Activated T-helper 2 cell treated with anti-CD3 and anti-CD28 coated beads, Interferon-gamma antibody, Interleukin-2, Interleukin-4, amounts not matched to agents 10 μg/mL and 5 μg/mL and 100 μg/mL, durations not matched to agents 14 hours and 24 hours and 36 hours (primary cell): ENCODE measurements around the gene TNIP3. TPM values are rescaled to one million over a fixed set of nuclear protein-coding genes. Genes with fewer than 3 reads are reported as not detected.
A peak's percentile ranks its signal among the peaks of the same experiment; 100 is the strongest.
"Not testable (repeated sequence)": the region's sequence is repeated elsewhere in the genome, so short reads cannot be mapped to it uniquely, and the experiment has no call there.

ENCODE experiments used
- DNase-seq: peaks from one replicate; pipeline ENCODE4 v3.0.0; 2021; ENCODE audit warnings: low spot score
- H3K27ac Mint-ChIP-seq: one replicate; pipeline ENCODE4 v1.8.0; 2021; ENCODE audit warnings: mixed read lengths
- H3K27me3 Mint-ChIP-seq: one replicate; pipeline ENCODE4 v1.8.0; 2021; ENCODE audit warnings: low read depth, mixed read lengths
- H3K36me3 Mint-ChIP-seq: one replicate; pipeline ENCODE4 v1.8.0; 2021; ENCODE audit warnings: low read depth, mixed read lengths
- H3K4me1 Mint-ChIP-seq: one replicate; pipeline ENCODE4 v1.8.0; 2021; ENCODE audit warnings: low read depth, mixed read lengths
- H3K4me3 Mint-ChIP-seq: one replicate; pipeline ENCODE4 v1.8.0; 2021; ENCODE audit warnings: low read depth, mild to moderate bottlenecking, moderate library complexity, mixed read lengths
- H3K9me3 Mint-ChIP-seq: one replicate; pipeline ENCODE4 v1.8.0; 2021; ENCODE audit warnings: mixed read lengths
- intact Hi-C: fragments of 100-400 bp; cut with micrococcal nuclease; formaldehyde crosslinking; loops from one replicate; pipeline ENCODE4 v1.15.1; 2023
- total RNA-seq: library from RNA; stranded (reverse); gene quantifications from 2 replicates; pipeline ENCODE4 v1.2.3, GENCODE V29; 2022

Gene TNIP3
- total RNA-seq = 9.2 TPM in 2 replicates

- intact Hi-C loops = no loop called here
- no peak within 1 kb of the TSS for H3K27ac Mint-ChIP-seq
- peaks cover 35% of the 10 kb centered on the region for H3K4me1 Mint-ChIP-seq
- H3K9me3 Mint-ChIP-seq = no peaks in the 10 kb centered on the region
- DNase-seq = no peak
- no peak within 1 kb of the TSS for H3K4me3 Mint-ChIP-seq
- H3K36me3 Mint-ChIP-seq = peaks cover 11% of the 10 kb centered on the region
- H3K27me3 Mint-ChIP-seq = peaks cover 22% of the 10 kb centered on the region
These were observed at the start of gene TNIP3 for GRCh38 chr4:121164291-121164690. Gene TNIP3 (minus strand): TSS chr4:121164321. CDS start chr4:121164125, 196 bp downstream.

- intact Hi-C loops = no loop called here
- Mint-ChIP-seq H3K27ac (no peak overlapping the region), H3K4me3 (no peak overlapping the region), H3K9me3 (no peaks in the 10 kb centered on the region), H3K27me3 (peaks cover 10% of the 10 kb centered on the region), H3K36me3 (peaks cover 7% of the 10 kb centered on the region), H3K4me1 (peaks cover 5% of the 10 kb centered on the region)
- DNase-seq = no peak
These were observed 48.7 kb upstream of the TNIP3 start for GRCh38 chr4:121212806-121213205.

- H3K9me3 Mint-ChIP-seq = no peaks in the 10 kb centered on the region
- H3K27me3 Mint-ChIP-seq = peaks cover 13% of the 10 kb centered on the region
- intact Hi-C loops = no loop called here
- H3K4me3 Mint-ChIP-seq = no peak overlapping the region
- H3K27ac Mint-ChIP-seq = no peak overlapping the region
- H3K36me3 Mint-ChIP-seq = peaks cover 5% of the 10 kb centered on the region
- no peak for DNase-seq
- peaks cover 5% of the 10 kb centered on the region for H3K4me1 Mint-ChIP-seq
These were observed 45.0 kb upstream of the TNIP3 start for GRCh38 chr4:121209171-121209570.

GRCh38 chr4:121208244-121209007 lies 44.3 kb upstream of the TNIP3 start:
- no peaks in the 10 kb centered on the region for H3K9me3 Mint-ChIP-seq
- H3K27me3 Mint-ChIP-seq = peaks cover 10% of the 10 kb centered on the region
- no peak for DNase-seq
- no peak overlapping the region for H3K4me3 Mint-ChIP-seq
- peaks cover 1% of the 10 kb centered on the region for H3K4me1 Mint-ChIP-seq
- peaks cover 5% of the 10 kb centered on the region for H3K36me3 Mint-ChIP-seq
- H3K27ac Mint-ChIP-seq = no peak overlapping the region
- intact Hi-C loops = no loop called here

- H3K27me3 Mint-ChIP-seq = peaks cover 15% of the 10 kb centered on the region
- DNase-seq, H3K27ac Mint-ChIP-seq: not testable (repeated sequence)
These were observed 41.7 kb upstream of the TNIP3 start for GRCh38 chr4:121205777-121206176.

GRCh38 chr4:121200795-121201472 lies 36.8 kb upstream of the TNIP3 start:
- DNase-seq = no peak
- H3K27ac Mint-ChIP-seq = no peak overlapping the region
- H3K27me3 Mint-ChIP-seq = peaks cover 17% of the 10 kb centered on the region
- no peaks in the 10 kb centered on the region for H3K9me3 Mint-ChIP-seq
- peaks cover 24% of the 10 kb centered on the region for H3K4me1 Mint-ChIP-seq
- no peaks in the 10 kb centered on the region for H3K36me3 Mint-ChIP-seq
- intact Hi-C loops = no loop called here
- H3K4me3 Mint-ChIP-seq = no peak overlapping the region

More at GRCh38 chr4:121205777-121206176, 41.7 kb upstream of the TNIP3 start:
- H3K36me3 Mint-ChIP-seq, H3K4me3 Mint-ChIP-seq, H3K9me3 Mint-ChIP-seq, H3K4me1 Mint-ChIP-seq, intact Hi-C loops: not testable (repeated sequence)

- intact Hi-C loops = no loop called here
These were observed 35.8 kb upstream of the TNIP3 start for GRCh38 chr4:121199742-121200561.

GRCh38 chr4:121198251-121198650 lies 34.1 kb upstream of the TNIP3 start:
- H3K4me3 Mint-ChIP-seq = no peak overlapping the region
- no peaks in the 10 kb centered on the region for H3K36me3 Mint-ChIP-seq
- peaks cover 27% of the 10 kb centered on the region for H3K4me1 Mint-ChIP-seq
- no peak for DNase-seq
- intact Hi-C loops = no loop called here
- H3K27me3 Mint-ChIP-seq = peaks cover 8% of the 10 kb centered on the region
- no peaks in the 10 kb centered on the region for H3K9me3 Mint-ChIP-seq
- no peak overlapping the region for H3K27ac Mint-ChIP-seq

More at GRCh38 chr4:121199742-121200561, 35.8 kb upstream of the TNIP3 start:
- DNase-seq = no peak
- Mint-ChIP-seq H3K9me3 (no peaks in the 10 kb centered on the region), H3K27me3 (peaks cover 10% of the 10 kb centered on the region), H3K4me3 (no peak overlapping the region), H3K4me1 (peaks cover 23% of the 10 kb centered on the region), H3K27ac (no peak overlapping the region), H3K36me3 (no peaks in the 10 kb centered on the region)

GRCh38 chr4:121195649-121196048 lies 31.5 kb upstream of the TNIP3 start:
- peaks cover 3% of the 10 kb centered on the region for H3K27me3 Mint-ChIP-seq
- peaks cover 43% of the 10 kb centered on the region for H3K4me1 Mint-ChIP-seq
- H3K4me3 Mint-ChIP-seq = no peak overlapping the region
- intact Hi-C loops = no loop called here
- H3K9me3 Mint-ChIP-seq = no peaks in the 10 kb centered on the region
- DNase-seq = no peak
- no peak overlapping the region for H3K27ac Mint-ChIP-seq
- no peaks in the 10 kb centered on the region for H3K36me3 Mint-ChIP-seq

GRCh38 chr4:121192480-121192879 lies 28.4 kb upstream of the TNIP3 start:
- Mint-ChIP-seq H3K9me3 (no peaks in the 10 kb centered on the region), H3K27me3 (no peaks in the 10 kb centered on the region), H3K36me3 (no peaks in the 10 kb centered on the region), H3K4me1 (peaks cover 52% of the 10 kb centered on the region), H3K27ac (no peak overlapping the region), H3K4me3 (peak overlapping the region; percentile 55)
- no peak for DNase-seq
- intact Hi-C loops = loop anchor here (1.0 kb wide), 3 partner anchors 35 to 116 kb away; no protein-coding TSS in a partner anchor

GRCh38 chr4:121192013-121192412 lies 27.9 kb upstream of the TNIP3 start:
- H3K36me3 Mint-ChIP-seq = no peaks in the 10 kb centered on the region
- H3K27me3 Mint-ChIP-seq = no peaks in the 10 kb centered on the region
- no peak overlapping the region for H3K27ac Mint-ChIP-seq

GRCh38 chr4:121191361-121191760 lies 27.2 kb upstream of the TNIP3 start:
- peaks cover 58% of the 10 kb centered on the region for H3K4me1 Mint-ChIP-seq
- H3K27ac Mint-ChIP-seq = no peak overlapping the region
- no peaks in the 10 kb centered on the region for H3K27me3 Mint-ChIP-seq
- no peak for DNase-seq
- no peaks in the 10 kb centered on the region for H3K9me3 Mint-ChIP-seq
- H3K4me3 Mint-ChIP-seq = no peak overlapping the region
- intact Hi-C loops = no loop called here
- H3K36me3 Mint-ChIP-seq = no peaks in the 10 kb centered on the region

More at GRCh38 chr4:121192013-121192412, 27.9 kb upstream of the TNIP3 start:
- H3K4me1 Mint-ChIP-seq = peaks cover 56% of the 10 kb centered on the region
- intact Hi-C loops = loop anchor here (1.0 kb wide), 3 partner anchors 35 to 116 kb away; no protein-coding TSS in a partner anchor
- H3K4me3 Mint-ChIP-seq = peak overlapping the region; percentile 55
- no peak for DNase-seq
- no peaks in the 10 kb centered on the region for H3K9me3 Mint-ChIP-seq
